DND-41 (cell line): ENCODE results near the gene PTCD3.

ENCODE experiments used
- EZH2 ChIP-seq: IDR thresholded peaks from 3 replicates; pipeline ENCODE4 v1.6.1; 2012; ENCODE audit warnings: borderline replicate concordance, low read depth, mild to moderate bottlenecking, moderate library complexity, low read length, inconsistent platforms; ENCODE audit not compliant: severe bottlenecking
- TF ChIP-seq, protein P1 (sequence below): IDR thresholded peaks from 2 replicates; pipeline ENCODE4 v1.5.1; 2012; ENCODE audit warnings: borderline replicate concordance, low read length, moderate library complexity, mild to moderate bottlenecking; ENCODE audit not compliant: poor library complexity, severe bottlenecking; ENCODE audit errors: extremely low read depth

DNA sequence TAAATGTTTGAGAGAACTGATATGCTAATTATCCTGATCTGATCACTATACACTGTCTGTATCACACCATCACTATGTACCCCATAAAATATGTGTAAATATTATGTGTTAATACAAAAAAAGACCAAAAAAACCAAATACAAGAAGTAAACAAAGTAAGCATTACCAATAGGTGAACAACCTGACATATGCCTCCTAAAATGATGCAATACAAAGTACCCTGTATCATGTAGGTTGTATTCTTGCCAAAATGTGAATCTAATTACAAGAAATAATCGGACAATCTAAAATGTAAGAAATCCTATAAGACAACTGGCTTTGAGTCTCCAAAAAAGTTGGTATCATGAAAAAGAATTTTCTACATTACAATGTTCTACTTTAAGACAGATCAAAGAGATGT, 8.1 kb upstream of the PTCD3 start:
- no peak for TF ChIP-seq EZH2
- TF ChIP-seq, protein P1, sequence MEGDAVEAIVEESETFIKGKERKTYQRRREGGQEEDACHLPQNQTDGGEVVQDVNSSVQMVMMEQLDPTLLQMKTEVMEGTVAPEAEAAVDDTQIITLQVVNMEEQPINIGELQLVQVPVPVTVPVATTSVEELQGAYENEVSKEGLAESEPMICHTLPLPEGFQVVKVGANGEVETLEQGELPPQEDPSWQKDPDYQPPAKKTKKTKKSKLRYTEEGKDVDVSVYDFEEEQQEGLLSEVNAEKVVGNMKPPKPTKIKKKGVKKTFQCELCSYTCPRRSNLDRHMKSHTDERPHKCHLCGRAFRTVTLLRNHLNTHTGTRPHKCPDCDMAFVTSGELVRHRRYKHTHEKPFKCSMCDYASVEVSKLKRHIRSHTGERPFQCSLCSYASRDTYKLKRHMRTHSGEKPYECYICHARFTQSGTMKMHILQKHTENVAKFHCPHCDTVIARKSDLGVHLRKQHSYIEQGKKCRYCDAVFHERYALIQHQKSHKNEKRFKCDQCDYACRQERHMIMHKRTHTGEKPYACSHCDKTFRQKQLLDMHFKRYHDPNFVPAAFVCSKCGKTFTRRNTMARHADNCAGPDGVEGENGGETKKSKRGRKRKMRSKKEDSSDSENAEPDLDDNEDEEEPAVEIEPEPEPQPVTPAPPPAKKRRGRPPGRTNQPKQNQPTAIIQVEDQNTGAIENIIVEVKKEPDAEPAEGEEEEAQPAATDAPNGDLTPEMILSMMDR = no peak
